ENCODE measurements around the gene INO80D.
"Not testable (repeated sequence)": the region's sequence is repeated elsewhere in the genome, so short reads cannot be mapped to it uniquely, and the experiment has no call there.

INO80D gene

GRCh38 chr2:206028101-206028500 lies 57.9 kb downstream of the INO80D start:
- no peak for DNase-seq

GRCh38 chr2:206023183-206023582 lies 62.8 kb downstream of the INO80D start:
- no peak for DNase-seq

- no peak for DNase-seq
Observed at GRCh38 chr2:206020171-206020570, 65.8 kb downstream of the INO80D start.

- DNase-seq, result not testable (repeated sequence)
Observed at GRCh38 chr2:206015746-206016145, 70.2 kb downstream of the INO80D start.

GRCh38 chr2:206011795-206012194 lies 74.2 kb downstream of the INO80D start:
- no peak for DNase-seq

GRCh38 chr2:206011018-206011614 lies 74.9 kb downstream of the INO80D start:
- DNase-seq, result no peak

- no peak for DNase-seq
Observed at GRCh38 chr2:206004004-206004693, 81.8 kb downstream of the INO80D start.

GRCh38 chr2:206002440-206002839 lies 83.5 kb downstream of the INO80D start:
- no peak for DNase-seq

GRCh38 chr2:206001912-206002311 lies 84.1 kb downstream of the INO80D start:
- no peak for DNase-seq

GRCh38 chr2:206000776-206001175 lies 85.2 kb downstream of the INO80D start:
- no peak for DNase-seq

- no peak for DNase-seq
Observed at GRCh38 chr2:205998583-205998982, 87.4 kb downstream of the INO80D start.

GRCh38 chr2:205996161-205996560 lies 89.8 kb downstream of the INO80D start:
- DNase-seq, result no peak

GRCh38 chr2:205995260-205995659 lies 90.7 kb downstream of the INO80D start:
- DNase-seq, result no peak

GRCh38 chr2:205994344-205994743 lies 91.6 kb downstream of the INO80D start:
- no peak for DNase-seq

- DNase-seq, result no peak
Observed at GRCh38 chr2:205990104-205990503, 95.9 kb downstream of the INO80D start.

GRCh38 chr2:205989271-205990071 lies 96.5 kb downstream of the INO80D start:
- DNase-seq, result no peak

- not testable (repeated sequence) for DNase-seq
Observed at GRCh38 chr2:205988681-205989080, 97.3 kb downstream of the INO80D start.

GRCh38 chr2:205988274-205988673 lies 97.7 kb downstream of the INO80D start:
- DNase-seq, result no peak

GRCh38 chr2:205986334-205986733 lies 99.6 kb downstream of the INO80D start:
- not testable (repeated sequence) for DNase-seq

GRCh38 chr2:205984381-205984780 lies 101.6 kb downstream of the INO80D start:
- no peak for DNase-seq

GRCh38 chr2:205982776-205983327 lies 103.1 kb downstream of the INO80D start:
- DNase-seq, result no peak

GRCh38 chr2:205978728-205979127 lies 107.2 kb downstream of the INO80D start:
- not testable (repeated sequence) for DNase-seq

- DNase-seq, result not testable (repeated sequence)
Observed at GRCh38 chr2:205977699-205978098, 108.3 kb downstream of the INO80D start.
